VCaP (cell line): ENCODE results near the gene MANSC4.

Experiments used
- H3K27ac ChIP-seq: fragments of 450-650 bp; 2 replicates; pipeline ENCODE4 v1.5.1; 2017
- TF ChIP-seq, protein P1 (sequence below): fragments of 450-650 bp; conservative IDR thresholded peaks from 2 replicates; pipeline ENCODE4 v1.5.1; 2017; ENCODE audit warnings: mild to moderate bottlenecking, moderate library complexity

MANSC4 gene

DNA sequence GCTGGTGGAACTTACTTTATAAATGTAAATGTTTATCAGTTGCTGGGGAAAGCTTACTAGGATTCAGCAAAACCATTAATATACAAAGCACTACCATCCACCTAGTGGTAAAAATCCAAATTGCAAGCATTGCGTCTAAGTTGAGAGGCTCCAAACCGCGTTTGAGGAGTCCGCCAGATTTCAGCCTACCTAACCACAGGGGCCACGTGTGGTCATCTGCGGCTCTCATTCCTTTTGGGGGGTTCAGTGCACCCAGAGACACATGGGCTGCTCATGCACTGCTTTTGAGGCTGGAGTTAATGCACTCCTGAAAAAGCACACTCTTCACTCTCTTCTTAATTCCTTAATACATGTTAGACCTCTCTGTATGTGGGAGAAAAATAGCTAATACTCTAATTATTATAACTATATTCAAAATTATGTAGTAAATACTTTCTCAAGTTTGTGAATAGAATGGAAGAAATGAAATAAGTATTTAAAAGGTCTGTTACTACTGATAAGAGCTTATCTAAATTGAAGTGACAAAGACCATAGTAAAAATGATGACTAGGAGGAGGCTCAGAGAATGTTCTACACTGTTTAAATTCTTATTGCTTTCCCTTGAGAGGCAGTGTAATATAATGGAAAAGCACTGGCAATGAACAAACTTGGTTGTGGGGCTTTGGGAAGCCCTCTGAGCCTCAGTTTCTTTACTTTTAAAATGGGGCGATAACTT lies 41.4 kb upstream of the MANSC4 start:
- TF ChIP-seq, protein P1, sequence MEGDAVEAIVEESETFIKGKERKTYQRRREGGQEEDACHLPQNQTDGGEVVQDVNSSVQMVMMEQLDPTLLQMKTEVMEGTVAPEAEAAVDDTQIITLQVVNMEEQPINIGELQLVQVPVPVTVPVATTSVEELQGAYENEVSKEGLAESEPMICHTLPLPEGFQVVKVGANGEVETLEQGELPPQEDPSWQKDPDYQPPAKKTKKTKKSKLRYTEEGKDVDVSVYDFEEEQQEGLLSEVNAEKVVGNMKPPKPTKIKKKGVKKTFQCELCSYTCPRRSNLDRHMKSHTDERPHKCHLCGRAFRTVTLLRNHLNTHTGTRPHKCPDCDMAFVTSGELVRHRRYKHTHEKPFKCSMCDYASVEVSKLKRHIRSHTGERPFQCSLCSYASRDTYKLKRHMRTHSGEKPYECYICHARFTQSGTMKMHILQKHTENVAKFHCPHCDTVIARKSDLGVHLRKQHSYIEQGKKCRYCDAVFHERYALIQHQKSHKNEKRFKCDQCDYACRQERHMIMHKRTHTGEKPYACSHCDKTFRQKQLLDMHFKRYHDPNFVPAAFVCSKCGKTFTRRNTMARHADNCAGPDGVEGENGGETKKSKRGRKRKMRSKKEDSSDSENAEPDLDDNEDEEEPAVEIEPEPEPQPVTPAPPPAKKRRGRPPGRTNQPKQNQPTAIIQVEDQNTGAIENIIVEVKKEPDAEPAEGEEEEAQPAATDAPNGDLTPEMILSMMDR: peak; percentile 87
- no peak overlapping the region for H3K27ac ChIP-seq

- H3K27ac ChIP-seq: no peak overlapping the region
- TF ChIP-seq, protein P1: no peak
These were observed 40.5 kb upstream of the MANSC4 start for GRCh38 chr12:27820564-27820963.

GRCh38 chr12:27818401-27818918 lies 38.4 kb upstream of the MANSC4 start:
- H3K27ac ChIP-seq: no peak overlapping the region
- TF ChIP-seq, protein P1: no peak

DNA sequence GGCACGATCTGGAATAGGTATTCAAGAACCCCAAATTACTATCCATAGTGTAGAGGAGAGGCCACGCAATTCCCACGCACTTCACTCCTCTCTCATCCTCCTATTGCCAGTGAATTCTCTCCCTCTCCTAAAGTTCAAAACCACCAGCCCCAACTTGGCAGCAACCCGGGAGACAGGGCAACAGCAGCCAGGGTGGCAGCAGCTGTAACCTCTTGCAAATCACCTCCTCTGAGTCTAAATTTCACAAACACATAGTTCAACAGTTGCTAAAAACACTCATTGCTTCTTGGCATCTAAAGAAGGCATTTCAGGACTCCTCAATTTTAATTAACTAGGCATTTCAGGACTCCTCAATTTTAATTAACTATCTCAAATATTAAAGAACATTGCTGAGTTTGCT lies 37.7 kb upstream of the MANSC4 start:
- H3K27ac ChIP-seq: no peak overlapping the region
- TF ChIP-seq, protein P1: no peak

- TF ChIP-seq, protein P1: no peak
- H3K27ac ChIP-seq: peak overlapping the region; percentile 59; the same call in 1 of the 2 replicates
These were observed 35.0 kb upstream of the MANSC4 start for GRCh38 chr12:27814851-27815591.

DNA sequence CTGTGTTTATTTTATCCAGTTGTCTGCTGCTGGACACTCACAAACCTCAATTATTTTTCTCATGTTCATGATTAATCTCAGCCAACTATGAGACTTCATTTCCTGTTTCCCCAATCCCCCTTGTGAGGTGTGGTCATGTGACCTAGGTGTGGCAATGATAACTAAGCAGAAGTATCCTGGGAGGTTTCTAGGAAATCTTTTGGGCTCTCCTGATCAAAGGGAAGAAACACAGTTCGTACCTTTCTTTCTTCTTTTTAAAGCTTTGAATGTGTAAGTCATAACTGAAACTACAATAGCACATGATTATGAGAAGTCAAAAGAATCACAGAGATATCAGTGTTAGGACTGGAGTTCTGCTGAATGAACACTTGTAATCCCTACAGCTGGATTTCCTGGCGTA lies 34.4 kb upstream of the MANSC4 start:
- TF ChIP-seq, protein P1: no peak

DNA sequence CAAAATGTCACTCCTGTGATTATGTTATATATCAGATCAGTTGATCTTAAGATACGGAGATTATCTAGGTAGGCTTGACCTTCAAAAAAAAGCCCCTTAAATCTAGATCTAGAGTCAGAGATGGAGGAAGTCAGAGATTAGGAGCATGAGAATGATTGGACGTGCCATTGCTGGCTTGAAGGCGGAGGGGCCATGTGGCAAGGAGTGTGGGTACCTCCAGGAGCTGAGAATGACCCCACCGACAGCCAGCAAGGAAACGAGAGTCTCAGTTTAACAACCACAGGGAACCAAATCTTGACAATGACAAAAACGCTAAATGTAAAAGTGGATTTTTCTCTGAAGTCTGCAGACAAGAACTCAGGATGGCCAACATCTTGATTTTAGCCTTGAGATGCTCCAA lies 32.5 kb upstream of the MANSC4 start:
- TF ChIP-seq, protein P1: no peak
- H3K27ac ChIP-seq: no peak overlapping the region

More for the DNA sequence above, 34.4 kb upstream of the MANSC4 start:
- H3K27ac ChIP-seq: peak overlapping the region; percentile 59; the same call in 1 of the 2 replicates
